Nephron progenitor cell (in vitro differentiated cells): ENCODE data around the gene HBQ1.
"Not testable (repeated sequence)": the region's sequence is repeated elsewhere in the genome, so short reads cannot be mapped to it uniquely, and the experiment has no call there.

Experiments used
- DNase-seq: peaks from one replicate; pipeline ENCODE4 v3.0.0; 2021
- H3K27ac Mint-ChIP-seq: 2 replicates; pipeline ENCODE4 v1.8.0; 2021; ENCODE audit warnings: mild to moderate bottlenecking, moderate library complexity, mixed read lengths
- H3K27me3 Mint-ChIP-seq: 2 replicates; pipeline ENCODE4 v1.8.0; 2021; ENCODE audit warnings: mild to moderate bottlenecking, low read depth, mixed read lengths; ENCODE audit not compliant: poor library complexity
- H3K36me3 Mint-ChIP-seq: 2 replicates; pipeline ENCODE4 v1.8.0; 2021; ENCODE audit warnings: low read depth, mixed read lengths
- H3K4me1 Mint-ChIP-seq: 2 replicates; pipeline ENCODE4 v1.8.0; 2021; ENCODE audit warnings: mixed read lengths
- H3K4me3 Mint-ChIP-seq: 2 replicates; pipeline ENCODE4 v1.8.0; 2021; ENCODE audit warnings: mild to moderate bottlenecking, moderate library complexity, mixed read lengths
- H3K9me3 Mint-ChIP-seq: 2 replicates; pipeline ENCODE4 v1.8.0; 2021; ENCODE audit warnings: mild to moderate bottlenecking, moderate library complexity, mixed read lengths
- TF ChIP-seq, protein P1 (sequence below): fragments of 200-600 bp; sonication (generic); IDR thresholded peaks from 2 replicates; pipeline ENCODE4 v1.5.0; 2021; ENCODE audit warnings: antibody characterized with exemption

Gene HBQ1

DNA sequence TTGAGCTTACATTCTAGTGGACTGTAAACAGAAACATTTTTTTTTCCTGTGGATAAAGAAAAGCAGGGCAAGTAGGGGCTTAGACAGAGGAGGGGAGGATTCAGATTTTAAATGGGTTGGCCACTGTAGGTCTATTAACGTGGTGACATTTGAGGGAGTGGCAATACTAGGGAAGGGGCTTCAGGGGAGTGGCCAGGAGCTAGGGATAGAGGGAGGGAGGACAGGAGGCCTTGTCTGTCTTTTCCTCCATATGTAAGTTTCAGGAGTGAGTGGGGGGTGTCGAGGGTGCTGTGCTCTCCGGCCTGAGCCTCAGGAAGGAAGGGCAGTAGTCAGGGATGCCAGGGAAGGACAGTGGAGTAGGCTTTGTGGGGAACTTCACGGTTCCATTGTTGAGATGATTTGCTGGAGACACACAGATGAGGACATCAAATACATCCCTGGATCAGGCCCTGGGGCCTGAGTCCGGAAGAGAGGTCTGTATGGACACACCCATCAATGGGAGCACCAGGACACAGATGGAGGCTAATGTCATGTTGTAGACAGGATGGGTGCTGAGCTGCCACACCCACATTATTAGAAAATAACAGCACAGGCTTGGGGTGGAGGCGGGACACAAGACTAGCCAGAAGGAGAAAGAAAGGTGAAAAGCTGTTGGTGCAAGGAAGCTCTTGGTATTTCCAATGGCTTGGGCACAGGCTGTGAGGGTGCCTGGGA is 21.0 kb upstream of the HBQ1 start:
- H3K9me3 Mint-ChIP-seq, result peaks cover 12% of the 10 kb centered on the region

DNA sequence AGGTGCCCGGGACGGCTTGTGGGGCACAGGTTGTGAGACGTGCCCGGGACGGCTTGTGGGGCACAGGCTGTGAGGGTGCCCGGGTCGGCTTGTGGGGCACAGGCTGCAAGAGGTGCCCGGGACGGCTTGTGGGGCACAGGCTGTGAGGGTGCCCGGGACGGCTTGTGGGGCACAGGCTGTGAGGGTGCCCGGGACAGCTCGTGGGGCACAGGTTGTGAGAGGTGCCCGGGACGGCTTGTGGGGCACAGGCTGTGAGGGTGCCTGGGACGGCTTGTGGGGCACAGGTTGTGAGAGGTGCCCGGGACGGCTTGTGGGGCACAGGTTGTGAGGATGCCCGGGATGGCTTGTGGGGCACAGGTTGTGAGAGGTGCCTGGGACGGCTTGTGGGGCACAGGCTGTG is 20.0 kb upstream of the HBQ1 start:
- H3K4me3 Mint-ChIP-seq, DNase-seq, H3K9me3 Mint-ChIP-seq, H3K4me1 Mint-ChIP-seq, H3K36me3 Mint-ChIP-seq, H3K27ac Mint-ChIP-seq: not testable (repeated sequence)
- H3K27me3 Mint-ChIP-seq, result peaks cover 90% of the 10 kb centered on the region

More for the DNA sequence above, 21.0 kb upstream of the HBQ1 start:
- peaks cover 8% of the 10 kb centered on the region for H3K4me1 Mint-ChIP-seq
- TF ChIP-seq, protein P1, sequence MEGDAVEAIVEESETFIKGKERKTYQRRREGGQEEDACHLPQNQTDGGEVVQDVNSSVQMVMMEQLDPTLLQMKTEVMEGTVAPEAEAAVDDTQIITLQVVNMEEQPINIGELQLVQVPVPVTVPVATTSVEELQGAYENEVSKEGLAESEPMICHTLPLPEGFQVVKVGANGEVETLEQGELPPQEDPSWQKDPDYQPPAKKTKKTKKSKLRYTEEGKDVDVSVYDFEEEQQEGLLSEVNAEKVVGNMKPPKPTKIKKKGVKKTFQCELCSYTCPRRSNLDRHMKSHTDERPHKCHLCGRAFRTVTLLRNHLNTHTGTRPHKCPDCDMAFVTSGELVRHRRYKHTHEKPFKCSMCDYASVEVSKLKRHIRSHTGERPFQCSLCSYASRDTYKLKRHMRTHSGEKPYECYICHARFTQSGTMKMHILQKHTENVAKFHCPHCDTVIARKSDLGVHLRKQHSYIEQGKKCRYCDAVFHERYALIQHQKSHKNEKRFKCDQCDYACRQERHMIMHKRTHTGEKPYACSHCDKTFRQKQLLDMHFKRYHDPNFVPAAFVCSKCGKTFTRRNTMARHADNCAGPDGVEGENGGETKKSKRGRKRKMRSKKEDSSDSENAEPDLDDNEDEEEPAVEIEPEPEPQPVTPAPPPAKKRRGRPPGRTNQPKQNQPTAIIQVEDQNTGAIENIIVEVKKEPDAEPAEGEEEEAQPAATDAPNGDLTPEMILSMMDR, result no peak
- no peak overlapping the region for H3K4me3 Mint-ChIP-seq
- DNase-seq, result no peak
- no peak overlapping the region for H3K27ac Mint-ChIP-seq
- H3K36me3 Mint-ChIP-seq, result no peaks in the 10 kb centered on the region
- peaks cover 94% of the 10 kb centered on the region for H3K27me3 Mint-ChIP-seq

DNA sequence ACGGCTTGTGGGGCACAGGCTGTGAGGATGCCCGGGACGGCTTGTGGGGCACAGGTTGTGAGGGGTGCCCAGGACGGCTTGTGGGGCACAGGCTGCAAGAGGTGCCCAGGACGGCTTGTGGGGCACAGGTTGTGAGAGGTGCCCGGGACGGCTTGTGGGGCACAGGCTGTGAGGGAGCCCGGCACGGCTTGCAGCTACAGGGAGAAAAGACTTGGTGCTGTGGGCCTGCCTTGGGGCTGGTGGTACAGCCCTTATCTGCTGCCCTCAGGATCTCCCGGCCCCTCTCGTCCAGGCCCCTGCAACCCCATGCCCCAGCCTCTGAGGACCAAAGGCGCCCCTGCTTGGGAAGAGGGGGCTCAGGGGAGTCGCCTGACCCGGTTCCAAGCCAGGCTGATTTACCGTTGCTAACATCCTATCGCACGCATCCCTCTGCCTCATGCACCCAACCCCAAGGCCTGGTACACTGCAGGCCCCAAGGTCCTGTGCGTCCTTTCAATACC is 19.5 kb upstream of the HBQ1 start:
- Mint-ChIP-seq H3K9me3 (peaks cover 3% of the 10 kb centered on the region), H3K27ac (no peak overlapping the region), H3K4me1 (no peaks in the 10 kb centered on the region), H3K4me3 (no peak overlapping the region), H3K27me3 (peaks cover 90% of the 10 kb centered on the region), H3K36me3 (no peaks in the 10 kb centered on the region)
- no peak for DNase-seq
- TF ChIP-seq, protein P1, result no peak

DNA sequence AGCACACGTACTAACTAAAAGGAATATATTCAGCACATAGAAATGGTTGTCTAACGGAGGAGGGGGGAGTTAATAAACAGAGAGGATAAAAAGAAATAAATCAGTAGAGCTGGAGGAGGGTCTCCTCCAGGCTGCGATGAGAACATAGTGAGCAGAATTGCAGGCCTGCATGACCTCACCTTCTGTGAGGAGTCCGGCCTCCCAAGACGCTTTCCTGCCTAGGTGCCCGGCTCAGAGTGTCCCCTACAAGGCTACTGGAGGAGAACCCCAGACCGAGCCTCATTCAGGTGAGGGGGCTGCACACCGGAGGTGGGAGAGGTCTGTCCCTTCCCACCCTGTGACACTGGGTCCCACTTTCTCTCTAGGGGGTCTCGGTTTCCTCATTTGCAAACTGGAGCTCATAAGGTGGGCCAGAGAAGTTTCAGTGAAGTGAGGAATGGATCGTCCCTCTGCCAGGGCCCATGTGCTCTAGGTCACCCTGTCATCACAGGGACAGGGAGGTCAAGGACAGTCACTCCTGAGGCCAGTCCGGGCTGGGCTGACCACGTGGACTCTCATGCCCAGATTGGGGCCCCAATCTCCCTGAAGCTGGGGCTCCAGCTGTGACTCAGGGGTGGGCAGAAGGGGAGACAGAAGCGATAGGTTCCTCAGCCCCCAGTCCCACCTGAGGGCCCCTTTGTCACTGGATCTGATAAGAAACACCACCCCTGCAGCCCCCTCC is 17.8 kb upstream of the HBQ1 start:
- DNase-seq, result no peak
- H3K27ac Mint-ChIP-seq, result no peak overlapping the region
- TF ChIP-seq, protein P1, result no peak
- H3K36me3 Mint-ChIP-seq, result no peaks in the 10 kb centered on the region
- no peaks in the 10 kb centered on the region for H3K9me3 Mint-ChIP-seq
- H3K4me3 Mint-ChIP-seq, result no peak overlapping the region
- peaks cover 90% of the 10 kb centered on the region for H3K27me3 Mint-ChIP-seq
- no peaks in the 10 kb centered on the region for H3K4me1 Mint-ChIP-seq

DNA sequence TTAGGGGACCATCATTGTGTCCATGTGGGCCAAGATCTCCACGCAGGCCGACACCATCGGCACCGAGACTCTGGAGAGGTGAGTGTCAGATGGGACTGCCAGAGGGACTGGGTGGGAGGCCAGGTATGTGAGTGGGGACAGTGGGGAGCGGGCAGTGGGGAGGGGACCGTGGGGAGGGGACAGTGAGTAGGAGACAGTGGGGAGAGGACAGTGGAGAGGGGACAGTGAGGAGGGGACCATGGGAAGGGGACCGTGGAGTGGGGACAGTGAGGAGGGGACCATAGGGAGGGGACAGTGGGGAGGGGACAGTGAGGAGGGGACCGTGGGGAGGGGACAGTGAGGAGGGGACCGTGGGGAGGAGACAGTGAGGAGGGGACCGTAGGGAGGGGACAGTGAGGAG is 17.1 kb upstream of the HBQ1 start:
- DNase-seq, H3K36me3 Mint-ChIP-seq, H3K9me3 Mint-ChIP-seq, H3K4me3 Mint-ChIP-seq, H3K27ac Mint-ChIP-seq, H3K4me1 Mint-ChIP-seq: not testable (repeated sequence)
- peaks cover 90% of the 10 kb centered on the region for H3K27me3 Mint-ChIP-seq

DNA sequence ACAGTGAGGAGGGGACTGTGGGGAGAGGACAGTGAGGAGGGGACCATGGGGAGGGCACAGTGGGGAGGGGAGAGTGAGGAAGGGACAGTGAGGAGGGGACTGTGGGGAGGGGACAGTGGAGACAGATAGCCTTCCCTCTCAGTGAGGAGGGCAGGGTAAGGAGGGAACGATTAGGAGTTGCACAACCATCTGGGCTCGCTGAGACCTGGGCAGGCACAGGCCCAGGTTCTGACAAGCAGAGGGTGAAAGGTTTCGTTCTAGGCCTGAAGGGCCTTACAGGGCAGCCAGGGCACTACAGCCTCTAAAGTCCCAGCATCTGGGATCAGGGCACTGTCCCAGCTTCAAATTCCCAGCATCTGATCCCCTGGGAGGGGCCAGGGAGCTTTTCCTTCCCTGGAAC is 16.6 kb upstream of the HBQ1 start:
- not testable (repeated sequence) for H3K36me3 Mint-ChIP-seq, DNase-seq, H3K4me3 Mint-ChIP-seq, H3K27ac Mint-ChIP-seq, H3K9me3 Mint-ChIP-seq, H3K4me1 Mint-ChIP-seq
- H3K27me3 Mint-ChIP-seq, result peaks cover 91% of the 10 kb centered on the region

DNA sequence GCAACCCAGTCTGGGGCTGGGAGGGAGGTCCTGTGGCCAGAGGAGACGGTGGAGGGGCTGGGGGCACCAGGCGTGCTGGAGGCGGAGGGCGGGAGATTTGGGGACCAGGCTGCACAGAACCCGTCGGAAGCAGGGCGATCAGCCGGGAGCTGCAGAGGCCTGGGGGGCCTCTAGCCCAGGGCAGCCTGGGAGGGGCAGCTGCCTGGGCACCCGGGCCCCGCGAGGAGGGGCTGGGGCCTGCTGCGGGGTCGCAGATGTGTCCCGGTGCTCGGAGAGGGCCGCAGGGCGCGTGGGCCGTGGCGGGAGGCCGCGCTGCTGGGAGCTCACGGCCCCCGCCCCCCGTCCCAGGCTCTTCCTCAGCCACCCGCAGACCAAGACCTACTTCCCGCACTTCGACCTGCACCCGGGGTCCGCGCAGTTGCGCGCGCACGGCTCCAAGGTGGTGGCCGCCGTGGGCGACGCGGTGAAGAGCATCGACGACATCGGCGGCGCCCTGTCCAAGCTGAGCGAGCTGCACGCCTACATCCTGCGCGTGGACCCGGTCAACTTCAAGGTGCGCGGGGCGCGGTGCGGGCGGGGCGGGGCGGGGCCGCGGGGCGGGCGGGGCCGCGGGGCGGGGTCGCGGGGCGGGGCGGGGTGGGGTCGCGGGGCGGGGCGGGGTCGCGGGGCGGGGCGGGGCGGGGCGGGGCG is 16.0 kb upstream of the HBQ1 start:
- peaks cover 91% of the 10 kb centered on the region for H3K27me3 Mint-ChIP-seq
- H3K4me1 Mint-ChIP-seq, result not testable (repeated sequence)

More for the DNA sequence above, 16.0 kb upstream of the HBQ1 start:
- H3K4me3 Mint-ChIP-seq, H3K27ac Mint-ChIP-seq, DNase-seq, H3K36me3 Mint-ChIP-seq, H3K9me3 Mint-ChIP-seq: not testable (repeated sequence)
